ENCODE data around the gene DGCR2. TPM values are rescaled to one million over a fixed set of nuclear protein-coding genes. Genes with fewer than 3 reads are reported as not detected.

DGCR2 gene
- total and polyA plus RNA-seq, 10 of the 15 experiments (the other 5 are each of a cell fraction or from before 2014, with no cell fraction given): 0.19 to 28.4 (median 16.0) TPM

GRCh38 chr22:19066531-19067271, 55.5 kb downstream of the DGCR2 start:
- POLR2A ChIA-PET: no interaction called here

GRCh38 chr22:19065929-19066328, 56.3 kb downstream of the DGCR2 start:
- Histone ChIP-seq H2AFZ (ENCODE audit: control insufficient read depth, low read depth, low read length) (no peak overlapping the region), H4K20me1 (ENCODE audit: control insufficient read depth, insufficient read depth) (peaks cover 2% of the 10 kb centered on the region; the same call in 1 of the 2 replicates), H3K36me3 (ENCODE audit: control insufficient read depth in 2 of 2, insufficient read depth in 2 of 2, low read length in 1 of 2) (peaks cover 25 to 48% of the 10 kb centered on the region in 2 experiments), H3K4me1 (ENCODE audit: control insufficient read depth, insufficient read depth, low read length) (no peaks in the 10 kb centered on the region), H3K27me3 (replicated peaks in 1 of 2; ENCODE audit: control insufficient read depth in 2 of 2, insufficient read depth in 2 of 2, low read length in 1 of 2) (no peaks in the 10 kb centered on the region), H3K79me2 (ENCODE audit: control insufficient read depth, insufficient read depth, low read length) (no peaks in the 10 kb centered on the region), H3K4me3 (no peak overlapping the region), H3K9me3 (replicated peaks; ENCODE audit: control insufficient read depth, insufficient read depth, low read length) (no peaks in the 10 kb centered on the region), H3K9ac (ENCODE audit: control insufficient read depth, insufficient read depth, low read length) (no peak overlapping the region), H3K27ac (ENCODE audit: control insufficient read depth, insufficient read depth) (no peak overlapping the region), H3K4me2 (ENCODE audit: control insufficient read depth, insufficient read depth) (no peak overlapping the region)
- intact Hi-C loops (cut with micrococcal nuclease; ENCODE audit: unreplicated experiment) (no loop called here), in situ Hi-C loops (cut with MboI) (no loop called here)
- FAIRE-seq (no peak), DNase-seq (ENCODE audit: low read depth, low spot score) (no peak), ATAC-seq (no peak)
- RAD21 ChIA-PET (ENCODE audit: unreplicated experiment): no interaction called here
- WGBS (ENCODE audit: insufficient coverage, insufficient replicate concordance, low lambda C conversion rate, missing lambda C conversion rate): 98% methylated on average over 5 of the region's 5 CpGs
- no TSS peak for BruUV-seq (replicated peaks)
- POLR2A ChIA-PET: no interaction called here
- SMC1A ChIA-PET (ENCODE audit: uncharacterized antibody, unreplicated experiment): no interaction called here
- CTCF ChIA-PET: interaction anchor here (1.0 kb wide), 1 partner anchor 20 kb away, joined by 3 read pairs; no protein-coding TSS in a partner anchor
- TF ChIP-seq USF1 (IDR thresholded peaks at IDR 0.05; ENCODE audit: borderline replicate concordance, extremely low read length, insufficient read depth, low read depth, low read length) (no peak), ZBTB11 (CRISPR knock-in tag; IDR thresholded peaks at IDR 0.05) (no peak), MTA3 (IDR thresholded peaks at IDR 0.05; ENCODE audit: borderline replicate concordance, low read length) (no peak), FOXM1 (IDR thresholded peaks at IDR 0.05; ENCODE audit: low read depth, low read length) (no peak), EP300 (IDR thresholded peaks at IDR 0.05; ENCODE audit: borderline replicate concordance in 1 of 2, control insufficient read depth in 1 of 2, low read depth in 2 of 2, low read length in 2 of 2) (no peak), PAX5 (IDR thresholded peaks at IDR 0.05; ENCODE audit: borderline replicate concordance, low read depth, low read length) (no peak)

More at GRCh38 chr22:19066531-19067271, 55.5 kb downstream of the DGCR2 start:
- WGBS (ENCODE audit: insufficient coverage, insufficient replicate concordance, low lambda C conversion rate, missing lambda C conversion rate): 95% methylated on average over 11 of the region's 11 CpGs
- TF ChIP-seq YY1 (IDR thresholded peaks at IDR 0.05; ENCODE audit: low read depth, low read length): no peak
- TF ChIP-seq NR2C2 (IDR thresholded peaks at IDR 0.05; ENCODE audit: borderline replicate concordance, control insufficient read depth, insufficient read length, low read depth): no peak
- TF ChIP-seq TCF3 (IDR thresholded peaks at IDR 0.05; ENCODE audit: borderline replicate concordance, insufficient read depth, low read depth, low read length): no peak
- no peak for TF ChIP-seq RCOR1 (conservative IDR thresholded peaks at IDR 0.05; ENCODE audit: low read depth, low read length)
- TF ChIP-seq POLR2A (IDR thresholded peaks at IDR 0.05; ENCODE audit: low read depth, low read length): peak; percentile 30; the same call in 1 of the 2 replicates
- no peak for TF ChIP-seq CREB1 (IDR thresholded peaks at IDR 0.05; ENCODE audit: low read depth)
- TF ChIP-seq USF2 (IDR thresholded peaks at IDR 0.05; ENCODE audit: borderline replicate concordance, low read depth, low read length): no peak
- ChIA-PET CTCF (no interaction called here), SMC1A (ENCODE audit: uncharacterized antibody, unreplicated experiment) (no interaction called here), RAD21 (ENCODE audit: unreplicated experiment) (no interaction called here)
- Histone ChIP-seq H3K4me2 (ENCODE audit: control insufficient read depth, insufficient read depth) (no peak overlapping the region), H3K27me3 (replicated peaks in 1 of 2; ENCODE audit: control insufficient read depth in 2 of 2, insufficient read depth in 2 of 2, low read length in 1 of 2) (no peaks in the 10 kb centered on the region), H3K36me3 (ENCODE audit: control insufficient read depth in 2 of 2, insufficient read depth in 2 of 2, low read length in 1 of 2) (peaks cover 25 to 46% of the 10 kb centered on the region in 2 experiments), H3K79me2 (ENCODE audit: control insufficient read depth, insufficient read depth, low read length) (no peaks in the 10 kb centered on the region), H3K9ac (ENCODE audit: control insufficient read depth, insufficient read depth, low read length) (no peak overlapping the region), H3K4me3 (no peak overlapping the region), H3K9me3 (replicated peaks; ENCODE audit: control insufficient read depth, insufficient read depth, low read length) (no peaks in the 10 kb centered on the region), H3K4me1 (ENCODE audit: control insufficient read depth, insufficient read depth, low read length) (no peaks in the 10 kb centered on the region), H3K27ac (ENCODE audit: control insufficient read depth, insufficient read depth) (no peak overlapping the region), H4K20me1 (ENCODE audit: control insufficient read depth, insufficient read depth) (peaks cover 2% of the 10 kb centered on the region; the same call in 1 of the 2 replicates), H2AFZ (ENCODE audit: control insufficient read depth, low read depth, low read length) (no peak overlapping the region)
- DNase-seq (ENCODE audit: low read depth, low spot score): no peak
- no TSS peak for BruUV-seq (replicated peaks)
- no peak for ATAC-seq
- in situ Hi-C loops (cut with MboI) (no loop called here), intact Hi-C loops (cut with micrococcal nuclease; ENCODE audit: unreplicated experiment) (no loop called here)
- no peak for FAIRE-seq
